Measurements from ENCODE around the gene VCL.
A peak's percentile ranks its signal among the peaks of the same experiment; 100 is the strongest.

DNA sequence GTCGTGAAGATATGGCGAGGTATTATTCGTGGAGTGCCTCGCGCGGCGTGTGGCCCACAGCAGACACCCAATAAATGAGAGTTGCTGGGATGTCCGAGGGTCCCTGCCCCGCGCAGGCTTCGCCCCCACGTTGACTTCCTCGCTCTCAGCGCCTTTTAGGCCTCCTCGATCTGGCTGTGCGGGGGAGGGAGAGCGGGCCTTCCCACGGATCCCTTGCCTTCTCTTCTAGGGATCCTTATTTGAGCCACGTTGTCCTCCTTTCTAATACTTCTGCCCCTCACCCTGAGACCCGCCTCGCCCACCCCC, 660 bp downstream of the VCL start:
- TF ChIP-seq, protein P1, sequence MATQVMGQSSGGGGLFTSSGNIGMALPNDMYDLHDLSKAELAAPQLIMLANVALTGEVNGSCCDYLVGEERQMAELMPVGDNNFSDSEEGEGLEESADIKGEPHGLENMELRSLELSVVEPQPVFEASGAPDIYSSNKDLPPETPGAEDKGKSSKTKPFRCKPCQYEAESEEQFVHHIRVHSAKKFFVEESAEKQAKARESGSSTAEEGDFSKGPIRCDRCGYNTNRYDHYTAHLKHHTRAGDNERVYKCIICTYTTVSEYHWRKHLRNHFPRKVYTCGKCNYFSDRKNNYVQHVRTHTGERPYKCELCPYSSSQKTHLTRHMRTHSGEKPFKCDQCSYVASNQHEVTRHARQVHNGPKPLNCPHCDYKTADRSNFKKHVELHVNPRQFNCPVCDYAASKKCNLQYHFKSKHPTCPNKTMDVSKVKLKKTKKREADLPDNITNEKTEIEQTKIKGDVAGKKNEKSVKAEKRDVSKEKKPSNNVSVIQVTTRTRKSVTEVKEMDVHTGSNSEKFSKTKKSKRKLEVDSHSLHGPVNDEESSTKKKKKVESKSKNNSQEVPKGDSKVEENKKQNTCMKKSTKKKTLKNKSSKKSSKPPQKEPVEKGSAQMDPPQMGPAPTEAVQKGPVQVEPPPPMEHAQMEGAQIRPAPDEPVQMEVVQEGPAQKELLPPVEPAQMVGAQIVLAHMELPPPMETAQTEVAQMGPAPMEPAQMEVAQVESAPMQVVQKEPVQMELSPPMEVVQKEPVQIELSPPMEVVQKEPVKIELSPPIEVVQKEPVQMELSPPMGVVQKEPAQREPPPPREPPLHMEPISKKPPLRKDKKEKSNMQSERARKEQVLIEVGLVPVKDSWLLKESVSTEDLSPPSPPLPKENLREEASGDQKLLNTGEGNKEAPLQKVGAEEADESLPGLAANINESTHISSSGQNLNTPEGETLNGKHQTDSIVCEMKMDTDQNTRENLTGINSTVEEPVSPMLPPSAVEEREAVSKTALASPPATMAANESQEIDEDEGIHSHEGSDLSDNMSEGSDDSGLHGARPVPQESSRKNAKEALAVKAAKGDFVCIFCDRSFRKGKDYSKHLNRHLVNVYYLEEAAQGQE (IDR thresholded peaks at IDR 0.05; ENCODE audit: insufficient read depth in 1 of 2, low read depth in 2 of 2, low read length in 1 of 2), result no peak
- TF ChIP-seq, protein P2, sequence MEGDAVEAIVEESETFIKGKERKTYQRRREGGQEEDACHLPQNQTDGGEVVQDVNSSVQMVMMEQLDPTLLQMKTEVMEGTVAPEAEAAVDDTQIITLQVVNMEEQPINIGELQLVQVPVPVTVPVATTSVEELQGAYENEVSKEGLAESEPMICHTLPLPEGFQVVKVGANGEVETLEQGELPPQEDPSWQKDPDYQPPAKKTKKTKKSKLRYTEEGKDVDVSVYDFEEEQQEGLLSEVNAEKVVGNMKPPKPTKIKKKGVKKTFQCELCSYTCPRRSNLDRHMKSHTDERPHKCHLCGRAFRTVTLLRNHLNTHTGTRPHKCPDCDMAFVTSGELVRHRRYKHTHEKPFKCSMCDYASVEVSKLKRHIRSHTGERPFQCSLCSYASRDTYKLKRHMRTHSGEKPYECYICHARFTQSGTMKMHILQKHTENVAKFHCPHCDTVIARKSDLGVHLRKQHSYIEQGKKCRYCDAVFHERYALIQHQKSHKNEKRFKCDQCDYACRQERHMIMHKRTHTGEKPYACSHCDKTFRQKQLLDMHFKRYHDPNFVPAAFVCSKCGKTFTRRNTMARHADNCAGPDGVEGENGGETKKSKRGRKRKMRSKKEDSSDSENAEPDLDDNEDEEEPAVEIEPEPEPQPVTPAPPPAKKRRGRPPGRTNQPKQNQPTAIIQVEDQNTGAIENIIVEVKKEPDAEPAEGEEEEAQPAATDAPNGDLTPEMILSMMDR (IDR thresholded peaks at IDR 0.05), result no peak
- no peak; the same call in 1 of the 2 replicates for TF ChIP-seq POLR2AphosphoS5 (IDR thresholded peaks at IDR 0.05; ENCODE audit: low read depth, low read length)
- 0 out of 2 replicates have a peak, but pooled peaks have one; percentile 58 for TF ChIP-seq SIN3A (IDR thresholded peaks at IDR 0.05; ENCODE audit: borderline replicate concordance, insufficient read depth, low read depth, low read length)

Measured in Panc1 (cell line).